ENCODE data around the gene ELL2. TPM values are rescaled to one million over a fixed set of nuclear protein-coding genes. Genes with fewer than 3 reads are reported as not detected.

Gene ELL2
- total RNA-seq, 1 donor from 2014 or later = 124 TPM

DNA sequence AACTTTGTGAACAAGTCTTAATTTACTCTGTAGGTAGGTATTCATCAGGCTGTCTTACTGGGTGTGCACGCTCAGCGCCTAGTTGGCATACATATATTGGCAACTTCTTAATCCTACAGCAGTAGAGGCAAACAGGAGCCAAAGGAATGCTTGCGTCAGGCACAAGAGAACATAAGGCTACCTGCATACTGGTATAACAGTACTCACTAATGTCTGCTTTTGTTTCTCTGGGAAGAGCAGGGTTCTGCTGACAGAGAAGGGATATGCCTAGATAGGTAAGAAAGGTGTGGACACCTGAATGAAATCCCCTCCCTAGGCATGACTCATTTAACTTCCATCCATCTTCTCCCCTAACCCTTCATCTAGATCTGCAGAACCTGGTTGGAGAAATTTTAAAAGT, 40.1 kb downstream of the ELL2 start:
- H3K4me1 Mint-ChIP-seq (ENCODE audit: low read depth) = peaks cover 61% of the 10 kb centered on the region
- H3K27me3 Mint-ChIP-seq = no peaks in the 10 kb centered on the region
- H3K27ac Mint-ChIP-seq = peak overlapping the region; percentile 52
- DNase-seq (ENCODE audit: low spot score, unreplicated experiment) = no peak
- TF ChIP-seq CTCF (IDR thresholded peaks at IDR 0.05; ENCODE audit: unreplicated experiment) = no peak
- H3K9me3 Mint-ChIP-seq (ENCODE audit: low read depth) = no peaks in the 10 kb centered on the region
- no peak overlapping the region for H3K4me3 Mint-ChIP-seq (ENCODE audit: low read depth)
- peaks cover 10% of the 10 kb centered on the region for H3K36me3 Mint-ChIP-seq (ENCODE audit: insufficient read depth)

DNA sequence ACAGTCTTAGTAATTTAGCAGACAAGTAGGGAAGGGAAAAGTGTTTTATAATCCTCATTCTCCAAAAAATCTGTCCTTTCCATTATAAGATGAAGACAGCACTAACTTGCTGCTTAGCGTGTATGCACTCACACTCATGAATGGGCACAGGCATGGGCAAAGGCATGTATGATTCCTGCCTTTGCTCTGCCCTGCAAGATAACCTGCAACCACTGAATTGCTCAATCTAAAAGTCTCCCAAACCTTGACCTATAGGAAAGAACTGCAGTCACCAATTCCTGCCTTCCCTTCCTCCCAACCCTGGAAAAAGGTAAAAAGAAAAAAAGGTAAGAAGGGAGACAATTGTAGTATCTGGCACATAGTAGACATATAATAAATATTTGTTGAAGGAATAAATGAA, 40.8 kb downstream of the ELL2 start:
- no peak for DNase-seq (ENCODE audit: low spot score, unreplicated experiment)
- no peak for TF ChIP-seq CTCF (IDR thresholded peaks at IDR 0.05; ENCODE audit: unreplicated experiment)
- H3K9me3 Mint-ChIP-seq (ENCODE audit: low read depth) = no peaks in the 10 kb centered on the region
- H3K4me3 Mint-ChIP-seq (ENCODE audit: low read depth) = no peak overlapping the region
- peaks cover 64% of the 10 kb centered on the region for H3K4me1 Mint-ChIP-seq (ENCODE audit: low read depth)
- H3K36me3 Mint-ChIP-seq (ENCODE audit: insufficient read depth) = peaks cover 8% of the 10 kb centered on the region
- peak overlapping the region; percentile 80 for H3K27ac Mint-ChIP-seq
- H3K27me3 Mint-ChIP-seq = no peaks in the 10 kb centered on the region

- Mint-ChIP-seq H3K4me1 (ENCODE audit: low read depth) (peaks cover 59% of the 10 kb centered on the region), H3K36me3 (ENCODE audit: insufficient read depth) (peaks cover 14% of the 10 kb centered on the region), H3K27ac (no peak overlapping the region), H3K27me3 (no peaks in the 10 kb centered on the region), H3K4me3 (ENCODE audit: low read depth) (no peak overlapping the region), H3K9me3 (ENCODE audit: low read depth) (no peaks in the 10 kb centered on the region)
- no peak for TF ChIP-seq CTCF (IDR thresholded peaks at IDR 0.05; ENCODE audit: unreplicated experiment)
- DNase-seq (ENCODE audit: low spot score, unreplicated experiment) = no peak
Measured at GRCh38 chr5:95919658-95920057, 42.0 kb downstream of the ELL2 start.

DNA sequence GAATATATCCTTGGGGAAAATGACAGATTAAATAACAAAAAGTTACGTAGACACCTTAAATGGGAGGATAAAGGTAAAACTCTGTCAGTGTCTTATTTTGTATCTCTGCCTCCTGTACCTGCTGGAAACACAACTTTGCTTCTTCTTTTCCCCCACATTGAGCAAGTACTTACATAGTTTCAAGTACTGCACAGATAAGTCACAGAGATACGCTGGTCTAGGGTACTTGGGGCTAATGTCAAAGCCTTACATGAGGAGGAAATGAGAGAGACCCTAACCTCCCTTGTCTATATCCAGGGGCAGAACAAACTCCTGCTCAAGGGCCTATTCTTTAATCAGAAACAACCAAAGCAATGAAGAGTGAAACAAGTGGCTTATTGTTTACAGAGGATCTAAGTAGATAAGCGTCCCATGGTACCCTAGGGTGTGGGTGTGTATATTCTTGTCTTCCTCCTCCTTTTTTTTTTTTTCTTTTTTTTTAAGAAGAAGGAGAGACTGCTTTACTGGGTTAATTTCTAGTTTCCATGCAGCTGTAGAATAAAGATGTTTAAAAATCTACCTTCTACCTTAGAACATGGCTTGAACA, 43.1 kb downstream of the ELL2 start:
- Mint-ChIP-seq H3K27ac (peak overlapping the region; percentile 71), H3K9me3 (ENCODE audit: low read depth) (no peaks in the 10 kb centered on the region), H3K27me3 (no peaks in the 10 kb centered on the region), H3K4me1 (ENCODE audit: low read depth) (peaks cover 53% of the 10 kb centered on the region), H3K4me3 (ENCODE audit: low read depth) (no peak overlapping the region), H3K36me3 (ENCODE audit: insufficient read depth) (peaks cover 14% of the 10 kb centered on the region)
- TF ChIP-seq CTCF (IDR thresholded peaks at IDR 0.05; ENCODE audit: unreplicated experiment) = no peak
- no peak for DNase-seq (ENCODE audit: low spot score, unreplicated experiment)

GRCh38 chr5:95917207-95917606, 44.4 kb downstream of the ELL2 start:
- peaks cover 13% of the 10 kb centered on the region for H3K36me3 Mint-ChIP-seq (ENCODE audit: insufficient read depth)
- TF ChIP-seq CTCF (IDR thresholded peaks at IDR 0.05; ENCODE audit: unreplicated experiment) = no peak
- H3K4me3 Mint-ChIP-seq (ENCODE audit: low read depth) = no peak overlapping the region
- H3K4me1 Mint-ChIP-seq (ENCODE audit: low read depth) = peaks cover 51% of the 10 kb centered on the region
- DNase-seq (ENCODE audit: low spot score, unreplicated experiment) = no peak
- no peak overlapping the region for H3K27ac Mint-ChIP-seq
- H3K27me3 Mint-ChIP-seq = no peaks in the 10 kb centered on the region
- no peaks in the 10 kb centered on the region for H3K9me3 Mint-ChIP-seq (ENCODE audit: low read depth)

Measured in progenitor cell of endocrine pancreas (in vitro differentiated cells).